Mesenteric fat pad (tissue), 1 donor: Measurements from ENCODE around the gene OR2AE1. TPM values are rescaled to one million over a fixed set of nuclear protein-coding genes. Genes with fewer than 3 reads are reported as not detected.

Source experiments
- DNase-seq: peaks from one replicate; pipeline ENCODE4 v3.0.0-alpha.2; 2020; ENCODE audit warnings: low spot score
- total RNA-seq: library from RNA; stranded (reverse); fragmentation: NEBNext Ultra II Directional; extraction: Animal tissue kit (Norgen Biotek cat#: 25700); gene quantifications from one replicate; pipeline ENCODE4 v1.2.1, GENCODE V29; 2021
- donor health status: DM: yes; HTN: yes; CAD: no.

OR2AE1 gene
- total RNA-seq, 1 donor from 2014 or later: not detected

- no peak for DNase-seq
Observed at GRCh38 chr7:99860281-99861127, 16.3 kb downstream of the OR2AE1 start.

GRCh38 chr7:99855236-99855635 lies 21.6 kb downstream of the OR2AE1 start:
- no peak for DNase-seq

- no peak for DNase-seq
Observed at GRCh38 chr7:99848420-99849216, 28.2 kb downstream of the OR2AE1 start.

- DNase-seq: no peak
Observed at GRCh38 chr7:99844328-99844727, 32.5 kb downstream of the OR2AE1 start.

GRCh38 chr7:99843808-99844207 lies 33.0 kb downstream of the OR2AE1 start:
- no peak for DNase-seq

GRCh38 chr7:99842926-99843325 lies 33.9 kb downstream of the OR2AE1 start:
- DNase-seq: no peak

GRCh38 chr7:99840136-99840869 lies 36.5 kb downstream of the OR2AE1 start:
- no peak for DNase-seq

GRCh38 chr7:99839287-99840021 lies 37.4 kb downstream of the OR2AE1 start:
- no peak for DNase-seq

- no peak for DNase-seq
Observed at GRCh38 chr7:99837649-99838361, 39.0 kb downstream of the OR2AE1 start.

- DNase-seq: no peak
Observed at GRCh38 chr7:99835189-99835588, 41.6 kb downstream of the OR2AE1 start.

- no peak for DNase-seq
Observed at GRCh38 chr7:99834382-99834781, 42.5 kb downstream of the OR2AE1 start.

GRCh38 chr7:99833289-99833877 lies 43.5 kb downstream of the OR2AE1 start:
- no peak for DNase-seq

GRCh38 chr7:99831595-99831994 lies 45.2 kb downstream of the OR2AE1 start:
- DNase-seq: no peak

- no peak for DNase-seq
Observed at GRCh38 chr7:99829524-99830160, 47.2 kb downstream of the OR2AE1 start.

GRCh38 chr7:99828811-99829210 lies 48.0 kb downstream of the OR2AE1 start:
- no peak for DNase-seq

- no peak for DNase-seq
Observed at GRCh38 chr7:99827040-99827778, 49.6 kb downstream of the OR2AE1 start.
